AG10803 (cell line): Measurements from ENCODE around the gene DOCK1.

Source experiments
- DNase-seq: peaks from one replicate; pipeline ENCODE4 v3.0.0; 2010; ENCODE audit warnings: low read depth
- H3K4me3 ChIP-seq: 2 replicates; pipeline ENCODE4 v1.5.1; 2011; ENCODE audit warnings: mild to moderate bottlenecking, low read length, control low read depth
- TF ChIP-seq, protein P1 (sequence below): conservative IDR thresholded peaks from 2 replicates; pipeline ENCODE4 v1.5.1; 2011; ENCODE audit warnings: mild to moderate bottlenecking, low read length, control low read depth, inconsistent platforms

Gene DOCK1

DNA sequence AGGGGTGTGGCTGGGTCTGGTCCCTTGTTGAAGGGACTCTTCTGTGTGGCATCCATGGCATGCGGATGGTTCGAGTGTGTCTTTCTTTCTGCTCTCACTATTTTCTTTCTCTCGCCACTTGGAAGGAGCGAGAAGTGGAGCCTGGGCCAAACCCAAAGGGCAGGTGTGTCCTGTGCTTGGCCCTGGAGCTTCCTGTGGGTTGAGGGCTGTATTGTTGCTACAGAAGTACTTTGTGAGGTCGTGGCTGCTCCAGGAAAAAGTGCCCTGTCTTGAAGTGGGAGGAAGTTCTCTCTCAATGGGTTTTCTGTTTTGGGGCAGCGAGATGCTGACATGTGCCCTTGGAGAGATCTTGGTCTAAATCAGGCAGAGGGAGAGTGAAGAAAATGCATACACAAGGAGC, 72.0 kb downstream of the DOCK1 start:
- TF ChIP-seq, protein P1, sequence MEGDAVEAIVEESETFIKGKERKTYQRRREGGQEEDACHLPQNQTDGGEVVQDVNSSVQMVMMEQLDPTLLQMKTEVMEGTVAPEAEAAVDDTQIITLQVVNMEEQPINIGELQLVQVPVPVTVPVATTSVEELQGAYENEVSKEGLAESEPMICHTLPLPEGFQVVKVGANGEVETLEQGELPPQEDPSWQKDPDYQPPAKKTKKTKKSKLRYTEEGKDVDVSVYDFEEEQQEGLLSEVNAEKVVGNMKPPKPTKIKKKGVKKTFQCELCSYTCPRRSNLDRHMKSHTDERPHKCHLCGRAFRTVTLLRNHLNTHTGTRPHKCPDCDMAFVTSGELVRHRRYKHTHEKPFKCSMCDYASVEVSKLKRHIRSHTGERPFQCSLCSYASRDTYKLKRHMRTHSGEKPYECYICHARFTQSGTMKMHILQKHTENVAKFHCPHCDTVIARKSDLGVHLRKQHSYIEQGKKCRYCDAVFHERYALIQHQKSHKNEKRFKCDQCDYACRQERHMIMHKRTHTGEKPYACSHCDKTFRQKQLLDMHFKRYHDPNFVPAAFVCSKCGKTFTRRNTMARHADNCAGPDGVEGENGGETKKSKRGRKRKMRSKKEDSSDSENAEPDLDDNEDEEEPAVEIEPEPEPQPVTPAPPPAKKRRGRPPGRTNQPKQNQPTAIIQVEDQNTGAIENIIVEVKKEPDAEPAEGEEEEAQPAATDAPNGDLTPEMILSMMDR = no peak
- DNase-seq = no peak
- H3K4me3 ChIP-seq = no peak overlapping the region

DNA sequence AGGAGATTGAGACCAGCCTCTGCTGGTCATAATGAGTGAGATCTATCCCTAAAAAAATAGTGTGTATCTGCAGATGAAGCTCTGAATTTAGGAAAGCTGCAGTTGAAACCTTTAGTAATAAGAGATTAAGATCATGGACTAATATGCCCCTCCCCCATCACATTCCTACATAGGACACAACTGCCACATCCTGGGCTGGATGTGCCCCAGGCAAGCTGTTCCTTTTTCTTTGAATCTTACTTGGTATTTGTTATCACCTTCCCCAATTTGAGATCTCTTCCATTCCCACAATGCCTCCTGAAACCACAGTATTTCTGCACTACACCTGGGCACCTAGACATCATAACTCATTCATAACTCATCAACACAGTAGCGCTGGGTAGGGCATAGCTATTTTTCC, 74.1 kb downstream of the DOCK1 start:
- no peak overlapping the region for H3K4me3 ChIP-seq
- TF ChIP-seq, protein P1 = no peak
- no peak for DNase-seq

GRCh38 chr10:126993208-126993607, 88.0 kb downstream of the DOCK1 start:
- no peak overlapping the region for H3K4me3 ChIP-seq
- TF ChIP-seq, protein P1 = no peak
- DNase-seq = no peak

DNA sequence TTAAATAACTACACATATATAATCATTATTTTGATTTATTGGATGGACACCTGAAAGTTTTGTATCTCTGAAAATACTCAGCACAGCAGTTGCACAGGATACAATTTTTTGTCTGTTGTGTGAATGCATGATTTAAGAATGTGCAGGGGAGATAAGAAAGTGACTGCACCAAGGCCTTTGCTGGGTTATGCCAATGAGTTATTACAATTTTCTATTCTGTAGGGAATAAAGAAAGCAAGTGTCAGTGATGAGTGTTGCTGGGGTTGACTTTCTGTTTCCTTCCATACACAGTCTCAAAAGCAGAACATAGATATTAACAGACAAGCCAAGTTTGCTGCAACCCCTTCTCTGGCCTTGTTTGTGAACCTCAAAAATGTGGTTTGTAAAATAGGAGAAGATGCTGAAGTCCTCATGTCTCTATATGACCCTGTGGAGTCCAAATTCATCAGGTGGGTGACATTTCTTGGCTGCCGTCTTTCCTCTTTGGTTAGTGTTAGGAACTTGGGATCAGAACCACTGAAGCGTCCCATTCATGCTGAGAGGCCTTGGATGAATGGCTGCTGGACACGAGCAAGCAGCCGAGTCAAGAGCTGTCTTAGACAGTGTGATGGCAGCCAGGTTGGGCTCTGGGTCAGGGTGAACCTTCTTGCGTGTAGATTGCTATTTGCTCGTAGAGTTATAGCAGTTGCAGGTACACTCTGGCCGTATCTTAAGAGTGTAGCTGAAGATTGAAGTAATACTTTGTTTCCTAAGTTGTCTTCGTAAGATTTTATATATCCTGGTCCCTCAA, 92.8 kb downstream of the DOCK1 start:
- TF ChIP-seq, protein P1 = no peak
- H3K4me3 ChIP-seq = no peak overlapping the region
- DNase-seq = no peak

- TF ChIP-seq, protein P1 = no peak
- no peak overlapping the region for H3K4me3 ChIP-seq
- no peak for DNase-seq
Measured at GRCh38 chr10:127000598-127000997, 95.4 kb downstream of the DOCK1 start.

DNA sequence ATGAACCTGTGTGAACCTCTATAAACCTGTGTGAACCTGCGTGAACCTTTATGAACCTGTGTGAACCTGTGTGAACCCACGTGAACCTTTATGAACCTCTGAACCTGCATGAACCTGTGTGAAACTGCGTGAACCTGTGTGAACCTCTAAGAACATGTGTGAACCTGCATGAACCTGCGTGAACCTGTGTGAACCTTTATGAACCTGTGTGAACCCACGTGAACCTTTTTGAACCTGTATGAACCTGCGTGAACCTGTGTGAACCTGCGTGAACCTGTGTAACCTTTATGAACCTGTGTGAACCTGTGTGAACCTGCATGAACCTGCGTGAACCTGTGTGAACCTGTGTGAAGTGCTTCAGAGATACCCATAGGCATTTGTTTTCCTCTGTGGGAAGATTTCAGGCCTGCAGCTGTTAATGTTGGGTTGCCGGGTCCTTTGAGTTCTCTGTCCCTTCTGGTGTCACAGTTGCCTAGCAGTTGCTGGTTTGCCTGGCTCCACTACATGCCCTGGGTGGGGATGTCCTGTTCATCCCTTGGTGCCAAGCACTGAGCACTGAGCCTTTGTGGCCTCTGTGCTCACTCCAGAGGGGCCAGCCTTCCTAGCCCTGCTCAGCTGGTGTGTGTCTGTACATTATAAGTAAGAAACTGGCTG, 97.9 kb downstream of the DOCK1 start:
- H3K4me3 ChIP-seq = no peak overlapping the region
- no peak for DNase-seq
- TF ChIP-seq, protein P1 = no peak

- TF ChIP-seq, protein P1 = no peak
Measured at GRCh38 chr10:127006453-127006852, 101.2 kb downstream of the DOCK1 start.

More at GRCh38 chr10:127006453-127006852, 101.2 kb downstream of the DOCK1 start:
- DNase-seq = no peak
- H3K4me3 ChIP-seq = no peak overlapping the region
